Endodermal cell (in vitro differentiated cells): ENCODE results near the gene NCOA3. TPM values are rescaled to one million over a fixed set of nuclear protein-coding genes. Genes with fewer than 3 reads are reported as not detected.

Experiments
- DNase-seq: peaks from one replicate; pipeline ENCODE4 v3.0.0-alpha.2; 2017
- H3K27ac ChIP-seq: 2 replicates; pipeline ENCODE4 v1.5.1; 2013; ENCODE audit warnings: mild to moderate bottlenecking, low read depth, low read length, moderate library complexity
- H3K27me3 ChIP-seq: 2 replicates; pipeline ENCODE4 v1.6.1; 2013; ENCODE audit warnings: mild to moderate bottlenecking, low read length, moderate library complexity; ENCODE audit not compliant: insufficient read depth, control insufficient read depth, poor library complexity, severe bottlenecking
- H3K36me3 ChIP-seq: 2 replicates; pipeline ENCODE4 v1.7.0; 2013; ENCODE audit warnings: mild to moderate bottlenecking, low read length, moderate library complexity; ENCODE audit not compliant: control insufficient read depth, insufficient read depth
- H3K4me1 ChIP-seq: one replicate; pipeline ENCODE4 v1.7.0; 2013; ENCODE audit warnings: low read length; ENCODE audit not compliant: control insufficient read depth, insufficient read depth
- H3K4me3 ChIP-seq: 2 replicates; pipeline ENCODE4 v1.5.1; 2013; ENCODE audit warnings: mild to moderate bottlenecking, low read length, moderate library complexity
- H3K9ac ChIP-seq: 2 replicates; pipeline ENCODE4 v1.6.1; 2013; ENCODE audit warnings: mild to moderate bottlenecking, low read length, moderate library complexity; ENCODE audit not compliant: poor library complexity, severe bottlenecking; ENCODE audit errors: extremely low read depth
- H3K9me3 ChIP-seq: 2 replicates; pipeline ENCODE4 v1.6.1; 2013; ENCODE audit warnings: mild to moderate bottlenecking, low read length, moderate library complexity; ENCODE audit not compliant: control insufficient read depth
- H3K27ac Mint-ChIP-seq: 2 replicates; pipeline ENCODE4 v1.8.0; 2020; ENCODE audit warnings: mixed read lengths
- H3K27me3 Mint-ChIP-seq: 2 replicates; pipeline ENCODE4 v1.8.0; 2021; ENCODE audit warnings: mild to moderate bottlenecking, mixed read lengths; ENCODE audit not compliant: insufficient read depth
- H3K36me3 Mint-ChIP-seq: 2 replicates; pipeline ENCODE4 v1.8.0; 2020; ENCODE audit warnings: low read depth, mixed read lengths
- H3K4me1 Mint-ChIP-seq: 2 replicates; pipeline ENCODE4 v1.8.0; 2020; ENCODE audit warnings: mixed read lengths
- H3K4me3 Mint-ChIP-seq: 2 replicates; pipeline ENCODE4 v1.8.0; 2020; ENCODE audit warnings: mild to moderate bottlenecking, moderate library complexity, mixed read lengths
- H3K9me3 Mint-ChIP-seq: 2 replicates; pipeline ENCODE4 v1.8.0; 2020; ENCODE audit warnings: mild to moderate bottlenecking, mixed read lengths
- CTCF ChIP-seq: fragments of 200-600 bp; sonication (generic); conservative IDR thresholded peaks from 2 replicates; pipeline ENCODE4 v1.5.0; 2021; ENCODE audit warnings: antibody characterized with exemption, mild to moderate bottlenecking
- WGBS, 2 experiments: methylation state at CpG; one replicate each; pipeline versions ENCODE4 v1.1.5 to v1.1.7; 2013; ENCODE audit warnings: missing lambda C conversion rate in 2 of 2, mixed read lengths in 1 of 2; ENCODE audit not compliant: insufficient coverage in 1 of 2, insufficient read length in 1 of 2; 5-methylcytosine and 5-hydroxymethylcytosine counted together
- total RNA-seq, 2 donors: library from RNA; stranded (reverse); fragmentation: NEBNext Ultra II Directional in 1 of 2; extraction: Animal tissue kit (Norgen Biotek cat#: 25700) in 1 of 2; gene quantifications; 2 replicates in 1 of 2; 3 replicates in 1 of 2; pipeline ENCODE4 v1.2.1, GENCODE V29; 2021

NCOA3 gene
- total RNA-seq, 2 donors from 2014 or later = 38.6 TPM

DNA sequence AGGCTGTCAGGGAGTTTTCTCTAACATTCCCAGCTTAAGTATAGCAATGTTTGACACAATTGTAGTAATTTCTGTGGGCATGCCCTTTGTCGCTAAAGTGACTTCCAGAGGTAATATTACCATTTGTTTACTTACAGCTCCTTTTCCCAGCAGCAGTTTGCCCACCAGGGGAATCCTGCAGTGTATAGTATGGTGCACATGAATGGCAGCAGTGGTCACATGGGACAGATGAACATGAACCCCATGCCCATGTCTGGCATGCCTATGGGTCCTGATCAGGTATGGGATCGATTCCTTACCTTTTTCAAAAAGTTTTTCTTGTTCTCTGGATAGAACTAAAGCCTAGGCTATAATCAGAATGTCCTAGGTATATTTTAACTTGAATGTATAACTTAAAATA lies 151.1 kb downstream of the NCOA3 start:
- Histone ChIP-seq H3K36me3 (peaks cover 85% of the 10 kb centered on the region), H3K27ac (no peak overlapping the region), H3K4me3 (no peak overlapping the region), H3K4me1 (no peaks in the 10 kb centered on the region), H3K27me3 (no peaks in the 10 kb centered on the region), H3K9me3 (no peaks in the 10 kb centered on the region), H3K9ac (no peak overlapping the region)
- Mint-ChIP-seq H3K4me1 (peaks cover 25% of the 10 kb centered on the region), H3K27me3 (no peaks in the 10 kb centered on the region), H3K27ac (no peak overlapping the region), H3K9me3 (no peaks in the 10 kb centered on the region), H3K4me3 (no peak overlapping the region), H3K36me3 (peaks cover 59% of the 10 kb centered on the region)
- no peak for TF ChIP-seq CTCF
- 86 to 100% methylated on average over 2 of the region's 2 CpGs for WGBS, 2 experiments
- peak; percentile 18 for DNase-seq

- H3K4me1 ChIP-seq = no peaks in the 10 kb centered on the region
- no peaks in the 10 kb centered on the region for H3K9me3 ChIP-seq
- no peak overlapping the region for H3K4me3 Mint-ChIP-seq
- H3K27ac Mint-ChIP-seq = no peak overlapping the region
- DNase-seq = peak; percentile 13
- peaks cover 27% of the 10 kb centered on the region for H3K4me1 Mint-ChIP-seq
- H3K27me3 ChIP-seq = no peaks in the 10 kb centered on the region
- peak overlapping the region; percentile 16 for H3K9ac ChIP-seq
- no peaks in the 10 kb centered on the region for H3K27me3 Mint-ChIP-seq
- no peak overlapping the region for H3K4me3 ChIP-seq
- no peaks in the 10 kb centered on the region for H3K9me3 Mint-ChIP-seq
- H3K36me3 Mint-ChIP-seq = peaks cover 62% of the 10 kb centered on the region
- peaks cover 86% of the 10 kb centered on the region for H3K36me3 ChIP-seq
- H3K27ac ChIP-seq = no peak overlapping the region
- no peak for TF ChIP-seq CTCF
- WGBS, 2 experiments = 63 to 81% methylated on average over 2 of the region's 2 CpGs
Measured at GRCh38 chr20:47653869-47654268, 152.2 kb downstream of the NCOA3 start.

- Histone ChIP-seq H3K27ac (no peak overlapping the region), H3K36me3 (peaks cover 86% of the 10 kb centered on the region), H3K4me3 (no peak overlapping the region), H3K9ac (peak overlapping the region; percentile 16), H3K9me3 (no peaks in the 10 kb centered on the region), H3K4me1 (no peaks in the 10 kb centered on the region), H3K27me3 (no peaks in the 10 kb centered on the region)
- Mint-ChIP-seq H3K9me3 (no peaks in the 10 kb centered on the region), H3K4me1 (peaks cover 23% of the 10 kb centered on the region), H3K27ac (no peak overlapping the region), H3K27me3 (no peaks in the 10 kb centered on the region), H3K36me3 (peaks cover 63% of the 10 kb centered on the region), H3K4me3 (no peak overlapping the region)
- no CpG with 5 or more reads among the region's 1 CpG for WGBS, 2 experiments
- DNase-seq = peak; percentile 47
- no peak for TF ChIP-seq CTCF
Measured at GRCh38 chr20:47654370-47654769, 152.7 kb downstream of the NCOA3 start.
